HepG2 (cell line): Measurements from ENCODE around the gene NR1I2. TPM values are rescaled to one million over a fixed set of nuclear protein-coding genes. Genes with fewer than 3 reads are reported as not detected.

ENCODE experiments used
- ATAC-seq: fragments of 200-7000 bp; cut with Tn5 transposase; 3 replicates; pipeline ENCODE4 v1.9.1; 2020; ENCODE audit warnings: mild to moderate bottlenecking, moderate library complexity
- BruUV-seq: library from RNA; stranded (reverse); fragments of 400-500 nt; replicated peaks from 2 replicates; lab custom pipeline; 2021; lab: Mats Ljungman, UMichigan
- CTCF ChIA-PET: fragments of 300-600 bp; formaldehyde crosslinking; extraction: SDS; loops from one replicate; lab custom pipeline; 2021; ENCODE audit warnings: low total read pairs, inconsistent platforms, low intra/inter-chr PET ratio; lab: Yijun Ruan, JAX
- POLR2A ChIA-PET: fragments of 350-600 bp; sonication (Branson Sonifier 250); formaldehyde crosslinking; loops from one replicate; lab custom pipeline; 2020; ENCODE audit warnings: antibody characterized with exemption, inconsistent platforms; lab: Yijun Ruan, JAX
- DNase-seq: peaks from one replicate; pipeline ENCODE4 v3.0.0-alpha.2; 2015; ENCODE audit warnings: low spot score
- FAIRE-seq: peaks from 3 replicates; lab custom pipeline; 2011; peaks lifted over from hg19 to GRCh38; lab: Jason Lieb, UNC
- H2AFZ ChIP-seq: one replicate; pipeline ENCODE4 v1.6.1; 2011; ENCODE audit warnings: low read length, inconsistent platforms
- H3K27ac ChIP-seq: fragments of 300-600 bp; 3 replicates; pipeline ENCODE4 v1.8.0; 2011; ENCODE audit warnings: mixed run types, mild to moderate bottlenecking, mixed read lengths, low read length, inconsistent platforms; ENCODE audit not compliant: insufficient read depth; ENCODE audit errors: extremely low read length
- H3K27me3 ChIP-seq, 2 experiments: fragments of 200-600 bp in 1 of 2; 2 replicates in 1 of 2; 3 replicates in 1 of 2; pipeline versions ENCODE4 v1.6.0 to v1.8.0; 2011; ENCODE audit warnings: low read length in 2 of 2, mild to moderate bottlenecking in 2 of 2, moderate library complexity in 2 of 2, inconsistent platforms in 1 of 2; ENCODE audit not compliant: insufficient read depth in 2 of 2, control insufficient read depth in 1 of 2
- H3K36me3 ChIP-seq, 2 experiments: fragments of 200-600 bp in 1 of 2; replicated peaks in 1 of 2; 2 replicates in 1 of 2; 3 replicates in 1 of 2; pipeline versions ENCODE4 v1.5.1 to v1.8.0; 2011; ENCODE audit warnings: low read length in 2 of 2, inconsistent platforms in 1 of 2; ENCODE audit not compliant: insufficient read depth in 2 of 2, control insufficient read depth in 1 of 2
- H3K4me1 ChIP-seq: 2 replicates; pipeline ENCODE4 v1.5.1; 2012; ENCODE audit warnings: low read length, inconsistent platforms; ENCODE audit not compliant: insufficient read depth
- H3K4me2 ChIP-seq: 2 replicates; pipeline ENCODE4 v1.6.0; 2011; ENCODE audit warnings: low read depth, low read length, inconsistent platforms
- H3K4me3 ChIP-seq, 3 experiments: fragments of 200-600 bp in 1 of 3; sonication (generic), shearing (Covaris generic) in 1 of 3; replicated peaks in 1 of 3; 2 replicates each; pipeline ENCODE4 v1.5.1; 2011 to 2016; ENCODE audit warnings: low read length in 3 of 3, inconsistent platforms in 2 of 3, low read depth in 2 of 3, mild to moderate bottlenecking in 2 of 3, control low read depth in 1 of 3, mixed read lengths in 1 of 3; ENCODE audit not compliant: insufficient read depth in 1 of 3
- H3K79me2 ChIP-seq: one replicate; pipeline ENCODE4 v1.6.1; 2011; ENCODE audit warnings: low read length, inconsistent platforms; ENCODE audit not compliant: insufficient read depth
- H3K9ac ChIP-seq: 2 replicates; pipeline ENCODE4 v1.6.0; 2011; ENCODE audit warnings: mild to moderate bottlenecking, low read depth, low read length, inconsistent platforms; ENCODE audit not compliant: insufficient read depth
- H3K9me3 ChIP-seq: 2 replicates; pipeline ENCODE4 v1.5.1; 2012; ENCODE audit warnings: mild to moderate bottlenecking, low read length
- H4K20me1 ChIP-seq: 2 replicates; pipeline ENCODE4 v1.6.0; 2011; ENCODE audit warnings: inconsistent platforms, mild to moderate bottlenecking, low read length, moderate library complexity; ENCODE audit not compliant: insufficient read depth
- ARNTL ChIP-seq: sonication (generic); formaldehyde crosslinking; IDR thresholded peaks from 2 replicates; pipeline ENCODE4 v1.4.0; 2020; ENCODE audit warnings: mild to moderate bottlenecking, missing genetic modification reagents
- EHMT2 ChIP-seq: fragments of 200-600 bp; sonication (generic); IDR thresholded peaks from 2 replicates; pipeline ENCODE4 v1.7.0; 2017; ENCODE audit warnings: antibody characterized with exemption, low read depth, low read length, borderline replicate concordance
- MAZ ChIP-seq, 2 experiments: sonication (generic) in 1 of 2; formaldehyde crosslinking in 1 of 2; IDR thresholded peaks; 2 replicates each; pipeline versions ENCODE4 v1.5.0 to v1.6.1; 2012 to 2020; ENCODE audit warnings: low read depth in 2 of 2, mild to moderate bottlenecking in 2 of 2, borderline replicate concordance in 1 of 2, improper control_type of control experiment in 1 of 2, low read length in 1 of 2, missing genetic modification reagents in 1 of 2, moderate library complexity in 1 of 2
- MYC ChIP-seq: sonication (generic); formaldehyde crosslinking; IDR thresholded peaks from 2 replicates; pipeline ENCODE4 v1.9.0; 2021; ENCODE audit warnings: missing genetic modification reagents, borderline replicate concordance
- STAT5B ChIP-seq: sonication (generic); formaldehyde crosslinking; IDR thresholded peaks from 2 replicates; pipeline ENCODE4 v1.4.0; 2020; ENCODE audit warnings: missing genetic modification reagents
- ZNF121 ChIP-seq: sonication (generic); formaldehyde crosslinking; IDR thresholded peaks from 2 replicates; pipeline ENCODE4 v1.5.0; 2020; ENCODE audit warnings: mild to moderate bottlenecking, missing genetic modification reagents
- ZNF781 ChIP-seq: sonication (generic); formaldehyde crosslinking; IDR thresholded peaks from 2 replicates; pipeline ENCODE4 v1.5.1; 2020; ENCODE audit warnings: borderline replicate concordance, mild to moderate bottlenecking, missing genetic modification reagents; ENCODE audit errors: not compliant biosample characterization
- ZNF891 ChIP-seq: sonication (generic); formaldehyde crosslinking; IDR thresholded peaks from 2 replicates; pipeline ENCODE4 v1.5.0; 2020; ENCODE audit warnings: mild to moderate bottlenecking, missing genetic modification reagents
- WGBS: methylation state at CpG from one replicate; pipeline ENCODE4 v1.1.6; 2017; ENCODE audit warnings: low lambda C conversion rate; 5-methylcytosine and 5-hydroxymethylcytosine counted together
- in situ Hi-C: cut with HindIII; loops from 2 replicates; pipeline ENCODE4 v1.10.0; 2017; ENCODE audit warnings: low pct_unique_long_range_greater_than_20kb; ENCODE audit not compliant: extremely low pct_ligation_motif_present
- intact Hi-C: fragments of 100-400 bp; cut with micrococcal nuclease; formaldehyde crosslinking; loops from one replicate; pipeline ENCODE4 v1.10.0; 2022; ENCODE audit not compliant: unreplicated experiment
- polyA plus RNA-seq, 8 experiments: library from polyadenylated mRNA; depleted of rRNA in 3 of 8; stranded (reverse) in 7 of 8; unstranded in 1 of 8; fragments of >200 nt; fragmentation: Illumina TruSeq in 4 of 8; extraction: Trizol in 4 of 8; gene quantifications; 2 replicates each; pipeline versions ENCODE4 v1.2.1 to v1.2.3, GENCODE V29; 2011 to 2016; ENCODE audit warnings: low read depth in 4 of 8, missing spikeins in 1 of 8, mixed read lengths in 1 of 8; ENCODE audit not compliant: insufficient read depth in 1 of 8
- total RNA-seq, 5 experiments: library from RNA; depleted of rRNA; stranded (reverse); fragments of >200 nt; fragmentation: Illumina TruSeq; extraction: Trizol; gene quantifications; 2 replicates each; pipeline ENCODE4 v1.2.3, GENCODE V29; 2016; ENCODE audit warnings: low read depth in 1 of 5
- TF ChIP-seq, protein P1 (sequence below): sonication (generic); formaldehyde crosslinking; IDR thresholded peaks from 2 replicates; pipeline ENCODE4 v1.4.0; 2020; ENCODE audit warnings: missing genetic modification reagents, borderline replicate concordance

Gene NR1I2
- total and polyA plus RNA-seq, 2 of the 13 experiments (the other 11 are each of a cell fraction or from before 2014, with no cell fraction given) = 8.8 to 13.4 TPM

GRCh38 chr3:119792270-119792669, 10.4 kb downstream of the NR1I2 start (continued):
- no peak for TF ChIP-seq ARNTL (CRISPR knock-in tag)

GRCh38 chr3:119794401-119794800, 12.5 kb downstream of the NR1I2 start:
- POLR2A ChIA-PET = interaction anchor here (0.6 to 2.2 kb wide), 20 partner anchors 9 to 553 kb away, joined by 3 to 69 read pairs (median 4); partner anchors contain the start of genes B4GALT4, COX17, GSK3B and NR1I2
- H3K27ac ChIP-seq = peak overlapping the region; percentile 90

More at GRCh38 chr3:119794401-119794800, 12.5 kb downstream of the NR1I2 start:
- FAIRE-seq (no peak), DNase-seq (no peak), ATAC-seq (no peak)
- BruUV-seq = no TSS peak
- H3K4me1 ChIP-seq = peaks cover 53% of the 10 kb centered on the region
- no peak overlapping the region; the same call in 1 of the 2 replicates for H3K9ac ChIP-seq
- no peaks in the 10 kb centered on the region for H3K27me3 ChIP-seq
- 96% methylated on average over 2 of the region's 2 CpGs for WGBS
- CTCF ChIA-PET = no interaction called here
- no peak overlapping the region for H3K4me3 ChIP-seq
- no peaks in the 10 kb centered on the region for H4K20me1 ChIP-seq
- TF ChIP-seq MAZ (IDR thresholded peaks at IDR 0.05; ENCODE audit: borderline replicate concordance, low read depth, low read length) (0 out of 2 replicates have a peak, but pooled peaks have one; percentile 3), MAZ (CRISPR knock-in tag; IDR thresholded peaks at IDR 0.05; ENCODE audit: low read depth) (no peak), MYC (no peak), STAT5B (CRISPR knock-in tag) (no peak), EHMT2 (0 out of 2 replicates have a peak, but pooled peaks have one; percentile 12), ZNF121 (CRISPR knock-in tag) (peak; percentile 87), ZNF891 (CRISPR knock-in tag) (0 out of 2 replicates have a peak, but pooled peaks have one; percentile 12), ZNF781 (CRISPR knock-in tag) (no peak)
- TF ChIP-seq, protein P1, sequence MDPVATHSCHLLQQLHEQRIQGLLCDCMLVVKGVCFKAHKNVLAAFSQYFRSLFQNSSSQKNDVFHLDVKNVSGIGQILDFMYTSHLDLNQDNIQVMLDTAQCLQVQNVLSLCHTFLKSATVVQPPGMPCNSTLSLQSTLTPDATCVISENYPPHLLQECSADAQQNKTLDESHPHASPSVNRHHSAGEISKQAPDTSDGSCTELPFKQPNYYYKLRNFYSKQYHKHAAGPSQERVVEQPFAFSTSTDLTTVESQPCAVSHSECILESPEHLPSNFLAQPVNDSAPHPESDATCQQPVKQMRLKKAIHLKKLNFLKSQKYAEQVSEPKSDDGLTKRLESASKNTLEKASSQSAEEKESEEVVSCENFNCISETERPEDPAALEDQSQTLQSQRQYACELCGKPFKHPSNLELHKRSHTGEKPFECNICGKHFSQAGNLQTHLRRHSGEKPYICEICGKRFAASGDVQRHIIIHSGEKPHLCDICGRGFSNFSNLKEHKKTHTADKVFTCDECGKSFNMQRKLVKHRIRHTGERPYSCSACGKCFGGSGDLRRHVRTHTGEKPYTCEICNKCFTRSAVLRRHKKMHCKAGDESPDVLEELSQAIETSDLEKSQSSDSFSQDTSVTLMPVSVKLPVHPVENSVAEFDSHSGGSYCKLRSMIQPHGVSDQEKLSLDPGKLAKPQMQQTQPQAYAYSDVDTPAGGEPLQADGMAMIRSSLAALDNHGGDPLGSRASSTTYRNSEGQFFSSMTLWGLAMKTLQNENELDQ (CRISPR knock-in tag) = no peak
- intact Hi-C loops = loop anchor here (2.0 kb wide), 1 partner anchor 14 kb away; no protein-coding TSS in a partner anchor
- in situ Hi-C loops = no loop called here
- H3K79me2 ChIP-seq = no peaks in the 10 kb centered on the region
- H3K36me3 ChIP-seq = no peaks in the 10 kb centered on the region
- no peak overlapping the region for H2AFZ ChIP-seq
- H3K9me3 ChIP-seq = no peaks in the 10 kb centered on the region
- H3K4me2 ChIP-seq = peak overlapping the region; percentile 84; the same call in 1 of the 2 replicates
